SK-N-SH treated with all-trans-retinoic acid at 6 μM for 48 hours (cell line): Measurements from ENCODE around the gene FAM216B.
A peak's percentile ranks its signal among the peaks of the same experiment; 100 is the strongest.
"Not testable (repeated sequence)": the region's sequence is repeated elsewhere in the genome, so short reads cannot be mapped to it uniquely, and the experiment has no call there.

Experiments
- ATAC-seq: fragments of 200-7000 bp; cut with Tn5 transposase; 3 replicates; pipeline ENCODE4 v1.9.1; 2020; ENCODE audit warnings: mild to moderate bottlenecking, moderate library complexity
- ARNTL ChIP-seq: fragments of 450-650 bp; formaldehyde crosslinking; IDR thresholded peaks from 2 replicates; pipeline ENCODE4 v1.5.0; 2020; ENCODE audit warnings: low read depth, mild to moderate bottlenecking, moderate library complexity, borderline replicate concordance
- BACH2 ChIP-seq: fragments of 250-450 bp; sonication (Bioruptor Pico); IDR thresholded peaks from 2 replicates; pipeline ENCODE4 v1.9.0; 2021; ENCODE audit warnings: mild to moderate bottlenecking, borderline replicate concordance
- CREB5 ChIP-seq: fragments of 250-450 bp; sonication (Bioruptor Pico); IDR thresholded peaks from 2 replicates; pipeline ENCODE4 v1.5.1; 2020; ENCODE audit warnings: low read depth, mild to moderate bottlenecking, moderate library complexity
- CSDC2 ChIP-seq: fragments of 250-450 bp; sonication (Bioruptor Pico); IDR thresholded peaks from 2 replicates; pipeline ENCODE4 v1.5.0; 2020; ENCODE audit warnings: mild to moderate bottlenecking, moderate library complexity
- CSRNP3 ChIP-seq: fragments of 250-450 bp; sonication (Bioruptor Pico); IDR thresholded peaks from 2 replicates; pipeline ENCODE4 v1.5.1; 2021; ENCODE audit warnings: mild to moderate bottlenecking, moderate library complexity
- ESRRG ChIP-seq: fragments of 250-450 bp; sonication (Bioruptor Pico); IDR thresholded peaks from 2 replicates; pipeline ENCODE4 v1.6.1; 2021; ENCODE audit warnings: mild to moderate bottlenecking
- GLIS3 ChIP-seq: fragments of 250-450 bp; sonication (Bioruptor Pico); IDR thresholded peaks from 2 replicates; pipeline ENCODE4 v1.5.0; 2020; ENCODE audit warnings: mild to moderate bottlenecking, moderate library complexity
- ISL1 ChIP-seq: fragments of 250-450 bp; sonication (Bioruptor Pico); IDR thresholded peaks from 2 replicates; pipeline ENCODE4 v2.1.2; 2022; ENCODE audit warnings: mild to moderate bottlenecking, moderate library complexity
- OSR1 ChIP-seq: fragments of 250-450 bp; sonication (Bioruptor Pico); IDR thresholded peaks from 2 replicates; pipeline ENCODE4 v1.8.0; 2022; ENCODE audit warnings: moderate library complexity, mild to moderate bottlenecking, inconsistent platforms
- PPARA ChIP-seq: fragments of 250-450 bp; sonication (Bioruptor Pico); IDR thresholded peaks from 2 replicates; pipeline ENCODE4 v1.5.0; 2020; ENCODE audit warnings: mild to moderate bottlenecking, borderline replicate concordance
- RARB ChIP-seq: fragments of 250-450 bp; sonication (Bioruptor Pico); IDR thresholded peaks from 2 replicates; pipeline ENCODE4 v1.8.0; 2021; ENCODE audit warnings: mild to moderate bottlenecking, moderate library complexity
- SNAI2 ChIP-seq: fragments of 250-450 bp; sonication (Bioruptor Pico); IDR thresholded peaks from 2 replicates; pipeline ENCODE4 v1.5.0; 2020; ENCODE audit warnings: mild to moderate bottlenecking, moderate library complexity
- TCF4 ChIP-seq: fragments of 250-450 bp; sonication (Bioruptor Pico); IDR thresholded peaks from 2 replicates; pipeline ENCODE4 v1.8.0; 2021; ENCODE audit warnings: mild to moderate bottlenecking, moderate library complexity, borderline replicate concordance
- TOX ChIP-seq: fragments of 250-450 bp; sonication (Bioruptor Pico); IDR thresholded peaks from 2 replicates; pipeline ENCODE4 v1.8.0; 2021; ENCODE audit warnings: mild to moderate bottlenecking, moderate library complexity, borderline replicate concordance
- TSHZ2 ChIP-seq: fragments of 250-450 bp; sonication (Bioruptor Pico); IDR thresholded peaks from 2 replicates; pipeline ENCODE4 v1.5.0; 2020; ENCODE audit warnings: mild to moderate bottlenecking, moderate library complexity
- ZFP3 ChIP-seq: fragments of 250-450 bp; sonication (Bioruptor Pico); IDR thresholded peaks from 2 replicates; pipeline ENCODE4 v1.5.0; 2020; ENCODE audit warnings: mild to moderate bottlenecking, moderate library complexity
- ZNF565 ChIP-seq: fragments of 450-650 bp; formaldehyde crosslinking; conservative IDR thresholded peaks from 2 replicates; pipeline ENCODE4 v1.5.0; 2020; ENCODE audit warnings: low read depth, mild to moderate bottlenecking, moderate library complexity
- ZNF70 ChIP-seq: fragments of 450-650 bp; formaldehyde crosslinking; IDR thresholded peaks from 2 replicates; pipeline ENCODE4 v1.5.0; 2020; ENCODE audit warnings: mild to moderate bottlenecking, moderate library complexity
- ZNF8 ChIP-seq: fragments of 450-650 bp; formaldehyde crosslinking; IDR thresholded peaks from 2 replicates; pipeline ENCODE4 v1.5.0; 2020; ENCODE audit warnings: mild to moderate bottlenecking, moderate library complexity

Gene FAM216B

GRCh38 chr13:42815681-42816080 is 34.3 kb downstream of the FAM216B start:
- ATAC-seq, result peak; percentile 14; the same call in 2 of the 3 replicates
- TF ChIP-seq GLIS3 (CRISPR knock-in tag) (no peak), ZFP3 (CRISPR knock-in tag) (no peak), ZNF70 (CRISPR knock-in tag) (no peak), ISL1 (CRISPR knock-in tag) (no peak), RARB (no peak), CREB5 (CRISPR knock-in tag) (no peak), ZNF8 (CRISPR knock-in tag) (no peak), CSRNP3 (CRISPR knock-in tag) (no peak), ESRRG (CRISPR knock-in tag) (no peak), PPARA (no peak), SNAI2 (no peak), TSHZ2 (CRISPR knock-in tag) (no peak)

- TF ChIP-seq ZNF8 (CRISPR knock-in tag), result no peak
- TF ChIP-seq ISL1 (CRISPR knock-in tag), result no peak
- TF ChIP-seq TCF4 (CRISPR knock-in tag), result no peak
- no peak for TF ChIP-seq GLIS3 (CRISPR knock-in tag)
- TF ChIP-seq ZNF70 (CRISPR knock-in tag), result no peak
- no peak for TF ChIP-seq ESRRG (CRISPR knock-in tag)
- TF ChIP-seq CSRNP3 (CRISPR knock-in tag), result no peak
- TF ChIP-seq RARB, result no peak
- TF ChIP-seq SNAI2, result no peak
- no peak for TF ChIP-seq PPARA
- no peak for TF ChIP-seq CSDC2
- no peak for TF ChIP-seq ZNF565 (CRISPR knock-in tag)
- no peak for TF ChIP-seq ARNTL (CRISPR knock-in tag)
- TF ChIP-seq ZFP3 (CRISPR knock-in tag), result no peak
- TF ChIP-seq OSR1, result no peak
- TF ChIP-seq, all 23 proteins: peak for 0
- ATAC-seq, result no peak
Observed at GRCh38 chr13:42816538-42816937, 35.2 kb downstream of the FAM216B start.

- ATAC-seq, result not testable (repeated sequence)
Observed at GRCh38 chr13:42819687-42820086, 38.3 kb downstream of the FAM216B start.

- TF ChIP-seq TSHZ2 (CRISPR knock-in tag), result no peak
- TF ChIP-seq GLIS3 (CRISPR knock-in tag), result no peak
- TF ChIP-seq SNAI2, result no peak
- no peak for TF ChIP-seq ZFP3 (CRISPR knock-in tag)
- TF ChIP-seq TOX (CRISPR knock-in tag), result no peak
- no peak for TF ChIP-seq OSR1
- TF ChIP-seq CSDC2, result no peak
- no peak for TF ChIP-seq BACH2 (CRISPR knock-in tag)
- peak; percentile 41 for ATAC-seq
Observed at GRCh38 chr13:42820451-42820850, 39.1 kb downstream of the FAM216B start.
